HFFc6 (cell line): ENCODE results near the gene TCERG1L. TPM values are rescaled to one million over a fixed set of nuclear protein-coding genes. Genes with fewer than 3 reads are reported as not detected.
"Not testable (repeated sequence)": the region's sequence is repeated elsewhere in the genome, so short reads cannot be mapped to it uniquely, and the experiment has no call there.

Source experiments
- DNase-seq: peaks from one replicate; pipeline ENCODE4 v3.0.0-alpha.2; 2018
- H3K27ac Mint-ChIP-seq: 2 replicates; pipeline ENCODE4 v1.8.0; 2020; ENCODE audit warnings: mild to moderate bottlenecking, mixed read lengths
- H3K27me3 Mint-ChIP-seq: 2 replicates; pipeline ENCODE4 v1.8.0; 2021; ENCODE audit warnings: mild to moderate bottlenecking, moderate library complexity, mixed read lengths; ENCODE audit not compliant: insufficient read depth
- H3K36me3 Mint-ChIP-seq: 2 replicates; pipeline ENCODE4 v1.8.0; 2021; ENCODE audit warnings: low read depth, mixed read lengths
- H3K4me1 Mint-ChIP-seq: 2 replicates; pipeline ENCODE4 v1.8.0; 2020; ENCODE audit warnings: low read depth, mixed read lengths
- H3K4me3 Mint-ChIP-seq: 2 replicates; pipeline ENCODE4 v1.8.0; 2020; ENCODE audit warnings: mild to moderate bottlenecking, moderate library complexity, mixed read lengths
- H3K9me3 Mint-ChIP-seq: 2 replicates; pipeline ENCODE4 v1.8.0; 2020; ENCODE audit warnings: mild to moderate bottlenecking, mixed read lengths
- total RNA-seq, 6 experiments: library from RNA; stranded (reverse); fragmentation: NEBNext Ultra II Directional; extraction: Animal tissue kit (Norgen Biotek cat#: 25700); gene quantifications; 2 replicates in 1 of 6; 3 replicates in 5 of 6; pipeline ENCODE4 v1.2.3, GENCODE V29; 2021
- TF ChIP-seq, protein P1 (sequence below): fragments of 200-600 bp; sonication (generic); IDR thresholded peaks from 2 replicates; pipeline ENCODE4 v1.5.0; 2021; ENCODE audit warnings: antibody characterized with exemption, mild to moderate bottlenecking

The TCERG1L gene
- total RNA-seq, 6 experiments from 2014 or later, result 0.09 TPM; not detected in 5

DNA sequence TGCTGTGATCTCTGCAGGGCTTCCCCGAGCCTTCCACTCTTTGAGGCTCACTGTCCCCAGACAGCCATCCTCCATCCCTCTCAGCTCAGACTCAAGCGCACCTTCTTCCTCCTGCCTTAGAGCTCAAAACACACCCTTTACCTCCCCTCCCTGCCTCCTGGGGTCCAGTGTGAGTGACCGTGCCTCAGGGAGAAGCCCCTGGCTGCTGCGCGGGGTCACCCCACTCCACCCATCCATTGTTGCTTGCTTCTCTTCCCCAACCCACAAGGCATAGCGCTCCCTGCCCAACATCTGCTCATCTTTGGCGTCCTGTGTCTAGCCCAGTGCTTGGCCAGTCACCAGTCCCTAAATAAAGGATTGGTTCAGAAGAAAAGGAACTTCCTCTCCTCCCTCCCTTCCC lies 170.3 kb downstream of the TCERG1L start:
- H3K27me3 Mint-ChIP-seq, result peaks cover 3% of the 10 kb centered on the region
- peaks cover 8% of the 10 kb centered on the region; the same call in 1 of the 2 replicates for H3K36me3 Mint-ChIP-seq
- H3K4me1 Mint-ChIP-seq, result no peaks in the 10 kb centered on the region
- H3K9me3 Mint-ChIP-seq, result peaks cover 68% of the 10 kb centered on the region
- H3K4me3 Mint-ChIP-seq, result no peak overlapping the region
- DNase-seq, result no peak
- no peak overlapping the region for H3K27ac Mint-ChIP-seq
- TF ChIP-seq, protein P1, sequence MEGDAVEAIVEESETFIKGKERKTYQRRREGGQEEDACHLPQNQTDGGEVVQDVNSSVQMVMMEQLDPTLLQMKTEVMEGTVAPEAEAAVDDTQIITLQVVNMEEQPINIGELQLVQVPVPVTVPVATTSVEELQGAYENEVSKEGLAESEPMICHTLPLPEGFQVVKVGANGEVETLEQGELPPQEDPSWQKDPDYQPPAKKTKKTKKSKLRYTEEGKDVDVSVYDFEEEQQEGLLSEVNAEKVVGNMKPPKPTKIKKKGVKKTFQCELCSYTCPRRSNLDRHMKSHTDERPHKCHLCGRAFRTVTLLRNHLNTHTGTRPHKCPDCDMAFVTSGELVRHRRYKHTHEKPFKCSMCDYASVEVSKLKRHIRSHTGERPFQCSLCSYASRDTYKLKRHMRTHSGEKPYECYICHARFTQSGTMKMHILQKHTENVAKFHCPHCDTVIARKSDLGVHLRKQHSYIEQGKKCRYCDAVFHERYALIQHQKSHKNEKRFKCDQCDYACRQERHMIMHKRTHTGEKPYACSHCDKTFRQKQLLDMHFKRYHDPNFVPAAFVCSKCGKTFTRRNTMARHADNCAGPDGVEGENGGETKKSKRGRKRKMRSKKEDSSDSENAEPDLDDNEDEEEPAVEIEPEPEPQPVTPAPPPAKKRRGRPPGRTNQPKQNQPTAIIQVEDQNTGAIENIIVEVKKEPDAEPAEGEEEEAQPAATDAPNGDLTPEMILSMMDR, result no peak

- TF ChIP-seq, protein P1, result no peak
These were observed 170.9 kb downstream of the TCERG1L start for GRCh38 chr10:131140606-131141005.

DNA sequence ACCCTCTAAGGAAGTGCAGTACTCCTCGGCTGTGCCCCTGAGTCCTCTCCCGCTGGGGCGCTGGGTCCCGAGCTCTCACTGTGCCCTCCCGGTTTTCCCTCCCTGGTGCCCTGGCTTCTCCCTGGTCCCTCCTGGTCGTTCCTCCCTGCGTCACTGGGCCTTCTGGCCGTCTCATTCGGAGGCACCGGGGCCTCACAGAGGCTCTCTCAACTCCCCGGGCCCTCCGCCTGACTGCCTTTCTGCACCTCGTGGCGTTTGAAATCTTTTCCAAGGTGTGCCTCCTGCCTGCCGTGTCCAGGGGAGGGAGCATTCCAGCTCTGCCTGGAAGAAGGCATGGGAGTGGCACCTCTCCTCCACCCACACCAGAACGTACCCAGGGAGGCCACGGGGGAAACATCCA lies 174.3 kb downstream of the TCERG1L start:
- H3K27ac Mint-ChIP-seq, result no peak overlapping the region
- peaks cover 5% of the 10 kb centered on the region for H3K27me3 Mint-ChIP-seq
- no peak overlapping the region for H3K4me3 Mint-ChIP-seq
- H3K4me1 Mint-ChIP-seq, result no peaks in the 10 kb centered on the region
- no peaks in the 10 kb centered on the region for H3K36me3 Mint-ChIP-seq
- TF ChIP-seq, protein P1, result no peak
- DNase-seq, result no peak
- peaks cover 66% of the 10 kb centered on the region for H3K9me3 Mint-ChIP-seq

More at GRCh38 chr10:131140606-131141005, 170.9 kb downstream of the TCERG1L start:
- H3K4me1 Mint-ChIP-seq, result no peaks in the 10 kb centered on the region
- peaks cover 8% of the 10 kb centered on the region; the same call in 1 of the 2 replicates for H3K36me3 Mint-ChIP-seq
- peaks cover 64% of the 10 kb centered on the region for H3K9me3 Mint-ChIP-seq
- H3K4me3 Mint-ChIP-seq, result no peak overlapping the region
- peaks cover 3% of the 10 kb centered on the region for H3K27me3 Mint-ChIP-seq
- no peak for DNase-seq
- H3K27ac Mint-ChIP-seq, result no peak overlapping the region

DNA sequence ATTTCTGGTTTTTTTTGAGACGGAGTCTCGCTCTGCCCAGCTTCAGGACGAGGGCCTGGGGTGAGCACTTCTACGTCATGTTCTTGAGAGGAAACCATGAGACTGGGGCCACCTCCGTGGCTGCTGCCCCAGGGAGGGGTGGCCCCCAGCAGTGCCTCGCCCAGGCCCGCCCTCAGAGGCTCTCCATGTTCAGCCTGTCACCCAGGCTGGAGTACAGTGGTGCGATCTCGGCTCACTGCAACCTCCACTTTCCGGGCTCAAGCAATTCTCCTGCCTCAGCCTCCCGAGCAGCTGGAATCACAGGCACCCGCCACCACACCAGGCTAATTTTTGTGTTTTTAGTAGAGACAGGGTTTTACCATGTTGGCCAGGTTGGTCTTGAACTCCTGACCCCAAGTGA lies 175.2 kb downstream of the TCERG1L start:
- H3K27me3 Mint-ChIP-seq, DNase-seq, H3K4me3 Mint-ChIP-seq, H3K36me3 Mint-ChIP-seq, H3K4me1 Mint-ChIP-seq, H3K27ac Mint-ChIP-seq: not testable (repeated sequence)
- H3K9me3 Mint-ChIP-seq, result peaks cover 66% of the 10 kb centered on the region

GRCh38 chr10:131135716-131136115 lies 175.8 kb downstream of the TCERG1L start:
- TF ChIP-seq, protein P1, result no peak
- Mint-ChIP-seq H3K4me3 (no peak overlapping the region), H3K27ac (no peak overlapping the region), H3K27me3 (peaks cover 4% of the 10 kb centered on the region), H3K36me3 (0 out of 2 replicates have a peak, but pooled peaks cover 4% of the 10 kb centered on the region), H3K9me3 (peaks cover 66% of the 10 kb centered on the region), H3K4me1 (no peaks in the 10 kb centered on the region)
- no peak for DNase-seq

GRCh38 chr10:131134651-131135050 lies 176.9 kb downstream of the TCERG1L start:
- Mint-ChIP-seq H3K4me1 (no peaks in the 10 kb centered on the region), H3K27ac (no peak overlapping the region), H3K9me3 (peaks cover 70% of the 10 kb centered on the region), H3K4me3 (no peak overlapping the region), H3K36me3 (0 out of 2 replicates have a peak, but pooled peaks cover 9% of the 10 kb centered on the region), H3K27me3 (peaks cover 2% of the 10 kb centered on the region)
- TF ChIP-seq, protein P1, result no peak
- DNase-seq, result no peak
